HG03457 (cell line): Measurements from ENCODE around the gene PHF24.
"Not testable (repeated sequence)": the region's sequence is repeated elsewhere in the genome, so short reads cannot be mapped to it uniquely, and the experiment has no call there.

Experiments
- ATAC-seq: cut with Tn5 transposase; IDR thresholded peaks from one replicate; pipeline ENCODE4 v1.9.1; 2021; ENCODE audit warnings: moderate number of reproducible peaks; ENCODE audit not compliant: unreplicated experiment

Gene PHF24

GRCh38 chr9:34957492-34958410 lies at the start of gene PHF24:
PHF24 (plus strand) TSS chr9:34958285; CDS start chr9:34971299, 13,014 bp downstream.
- no peak for ATAC-seq

- no peak for ATAC-seq
Observed at GRCh38 chr9:34927061-34927460, 31.0 kb upstream of the PHF24 start.

GRCh38 chr9:34928921-34929320 lies 29.2 kb upstream of the PHF24 start:
- no peak for ATAC-seq

- ATAC-seq: no peak
Observed at GRCh38 chr9:34929506-34930102, 28.5 kb upstream of the PHF24 start.

- ATAC-seq: not testable (repeated sequence)
Observed at GRCh38 chr9:34939989-34940388, 18.1 kb upstream of the PHF24 start.

- ATAC-seq: no peak
Observed at GRCh38 chr9:34948451-34948850, 9.6 kb upstream of the PHF24 start.

DNA sequence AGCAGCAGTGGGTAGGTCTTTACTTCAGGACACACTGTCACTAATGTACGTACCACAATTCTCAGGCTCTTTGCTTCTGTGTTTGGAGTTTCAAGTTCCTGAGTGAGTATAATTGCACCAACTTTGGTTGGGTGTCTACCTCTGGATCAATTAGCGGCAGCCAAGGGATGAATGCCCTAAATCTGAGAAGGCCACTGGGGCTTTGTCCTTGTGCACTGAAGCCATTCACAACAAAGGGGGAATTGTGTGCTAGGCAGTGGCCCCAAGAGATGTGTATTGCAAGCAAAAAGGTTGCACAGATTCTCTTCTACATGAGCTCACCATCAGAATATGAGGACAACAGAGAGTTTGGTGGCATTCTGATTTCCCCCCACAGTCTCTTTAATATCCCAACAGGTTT lies 3.9 kb upstream of the PHF24 start:
- no peak for ATAC-seq

DNA sequence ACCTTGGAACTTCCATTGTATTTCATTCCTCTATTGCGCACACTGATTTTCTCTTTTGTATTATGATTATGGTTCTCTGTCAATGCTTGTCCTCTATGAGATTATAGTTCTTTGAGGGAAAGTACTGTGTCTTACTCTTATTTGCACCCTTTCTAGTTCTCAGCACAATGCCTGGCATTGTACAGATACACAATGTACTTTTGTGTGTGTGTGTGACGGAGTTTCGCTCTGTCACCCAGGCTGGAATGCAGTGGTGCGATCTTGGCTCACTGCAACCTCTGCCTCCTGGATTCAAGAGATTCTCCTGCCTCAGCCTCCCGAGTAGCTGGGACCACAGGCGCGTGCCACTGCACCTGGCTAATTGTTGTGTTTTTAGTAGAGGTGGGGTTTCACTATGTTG lies 2.0 kb upstream of the PHF24 start:
- ATAC-seq: not testable (repeated sequence)

DNA sequence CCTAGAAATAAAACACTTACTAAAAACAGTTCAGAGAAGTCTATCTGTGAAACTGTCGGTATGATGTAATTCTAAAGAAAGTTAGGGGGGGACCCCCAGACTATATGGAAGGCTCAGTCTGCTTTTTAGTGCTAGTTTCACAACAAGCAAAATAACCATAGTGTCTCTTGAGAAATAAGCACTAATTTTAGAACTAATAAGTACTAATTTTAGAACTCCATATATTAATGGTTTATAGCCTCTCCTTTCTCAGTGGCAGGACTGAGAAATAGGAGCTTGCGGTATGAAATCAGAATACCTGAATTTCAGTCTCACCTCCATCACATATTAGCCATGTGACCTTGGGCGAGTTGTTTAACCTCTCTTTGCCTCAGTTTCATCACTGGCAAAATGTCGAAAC lies 1.4 kb upstream of the PHF24 start:
- no peak for ATAC-seq

DNA sequence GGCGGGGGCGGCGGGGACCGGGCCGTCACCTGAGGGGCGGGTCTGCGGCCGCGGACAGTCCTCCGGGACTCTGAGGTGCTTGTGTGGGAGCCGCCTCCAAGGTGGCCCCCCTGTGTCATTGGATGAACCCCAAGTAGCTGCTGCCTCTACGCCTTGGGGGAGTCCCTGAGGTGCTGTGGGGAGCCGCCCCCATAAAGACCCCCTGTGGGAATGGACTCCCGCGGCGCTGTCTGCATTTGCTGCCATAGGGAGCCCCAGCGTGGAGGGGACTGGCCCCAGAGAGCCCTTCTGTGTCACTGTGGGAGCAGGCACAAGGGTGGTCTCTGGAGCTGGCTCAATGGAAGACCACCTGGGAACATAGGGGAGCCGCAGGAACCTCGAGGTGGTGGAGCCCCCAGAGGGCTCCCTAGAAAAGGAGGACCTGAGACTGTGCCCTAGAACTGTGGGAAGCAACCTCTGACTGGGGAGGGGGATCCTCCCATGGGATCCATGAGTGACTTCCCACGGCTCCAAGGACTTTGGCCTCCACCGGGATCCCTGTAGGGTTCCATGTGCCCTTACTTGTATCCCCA lies 412 bp downstream of the PHF24 start:
- ATAC-seq: no peak

- ATAC-seq: no peak
Observed at GRCh38 chr9:34959461-34959860, 1.4 kb downstream of the PHF24 start.

GRCh38 chr9:34961574-34962490 lies 3.7 kb downstream of the PHF24 start:
- ATAC-seq: no peak

DNA sequence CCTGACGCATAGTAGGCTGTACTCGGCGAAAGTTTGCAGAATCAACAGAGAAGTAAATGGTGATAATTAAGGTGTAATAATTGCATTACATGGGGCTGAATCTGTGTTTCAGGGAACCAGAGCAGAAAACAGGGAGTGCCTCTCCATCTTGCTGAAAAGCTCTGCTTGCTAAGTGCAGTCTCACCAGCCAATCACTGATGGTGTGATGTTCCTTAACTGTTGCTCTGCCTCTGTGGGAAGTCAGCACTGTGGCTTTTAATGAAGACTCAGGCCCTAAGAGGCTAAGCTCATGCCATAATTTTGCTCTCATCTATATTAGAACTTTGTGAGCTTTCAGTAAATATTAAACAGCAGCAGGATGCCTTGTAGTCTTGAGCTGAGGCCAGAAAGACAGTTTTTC lies 4.5 kb downstream of the PHF24 start:
- ATAC-seq: no peak

GRCh38 chr9:34963552-34963951 lies 5.5 kb downstream of the PHF24 start:
- no peak for ATAC-seq

DNA sequence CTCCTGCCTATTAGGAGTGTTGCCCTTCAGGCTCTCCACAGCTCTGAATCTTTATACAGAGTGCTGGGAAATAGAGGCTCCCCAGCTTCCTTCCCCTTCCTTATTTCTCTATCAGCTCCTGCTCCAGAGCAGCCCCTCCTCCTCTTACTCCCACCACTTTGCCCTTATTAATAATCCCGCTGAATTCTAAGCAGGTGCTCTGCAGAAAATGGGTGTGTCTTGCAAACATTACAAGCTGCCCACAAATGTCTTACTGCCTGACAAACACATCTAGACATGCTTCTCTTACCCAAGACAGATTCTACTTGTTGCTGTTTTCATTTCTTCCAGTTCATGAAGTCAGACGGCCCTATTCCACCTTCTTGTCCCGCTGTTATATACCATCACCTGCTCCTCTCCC lies 6.4 kb downstream of the PHF24 start:
- ATAC-seq: no peak

GRCh38 chr9:34971146-34971811 lies 13.2 kb downstream of the PHF24 start:
- ATAC-seq: no peak

- no peak for ATAC-seq
Observed at GRCh38 chr9:34974664-34975063, 16.6 kb downstream of the PHF24 start.

GRCh38 chr9:34976441-34976840 lies 18.4 kb downstream of the PHF24 start:
- ATAC-seq: no peak

DNA sequence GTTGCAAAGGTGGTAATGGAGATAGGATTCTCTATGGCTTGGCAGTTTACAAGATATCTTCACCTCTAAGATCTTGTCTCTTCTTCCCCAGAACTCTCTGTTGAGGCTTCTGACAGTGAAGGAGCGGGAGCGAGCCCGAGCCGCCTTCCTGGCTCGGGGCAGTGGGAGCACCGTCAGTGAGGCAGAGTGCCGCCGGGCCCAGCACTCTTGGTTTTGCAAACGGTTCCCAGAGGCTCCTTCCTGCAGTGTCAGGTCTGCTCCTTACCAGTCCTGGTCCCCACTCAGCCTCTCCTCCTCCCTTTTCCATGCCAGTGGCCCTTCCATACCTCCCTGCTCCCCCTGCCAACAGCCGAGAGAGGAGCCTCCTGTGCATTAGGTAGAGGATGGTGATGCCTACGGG lies 18.9 kb downstream of the PHF24 start:
- ATAC-seq: no peak

- no peak for ATAC-seq
Observed at GRCh38 chr9:34980181-34980761, 22.2 kb downstream of the PHF24 start.
